GM19452 (cell line): Measurements from ENCODE around the gene MOB3B.
A peak's percentile ranks its signal among the peaks of the same experiment; 100 is the strongest.

Experiments
- ATAC-seq: cut with Tn5 transposase; IDR thresholded peaks from one replicate; pipeline ENCODE4 v1.9.1; 2021; ENCODE audit not compliant: unreplicated experiment

Gene MOB3B

GRCh38 chr9:27529316-27530278 lies at the start of gene MOB3B:
Gene MOB3B (minus strand): TSS chr9:27529814. CDS start chr9:27455550, 74,264 bp downstream.
- ATAC-seq: peak; percentile 74

DNA sequence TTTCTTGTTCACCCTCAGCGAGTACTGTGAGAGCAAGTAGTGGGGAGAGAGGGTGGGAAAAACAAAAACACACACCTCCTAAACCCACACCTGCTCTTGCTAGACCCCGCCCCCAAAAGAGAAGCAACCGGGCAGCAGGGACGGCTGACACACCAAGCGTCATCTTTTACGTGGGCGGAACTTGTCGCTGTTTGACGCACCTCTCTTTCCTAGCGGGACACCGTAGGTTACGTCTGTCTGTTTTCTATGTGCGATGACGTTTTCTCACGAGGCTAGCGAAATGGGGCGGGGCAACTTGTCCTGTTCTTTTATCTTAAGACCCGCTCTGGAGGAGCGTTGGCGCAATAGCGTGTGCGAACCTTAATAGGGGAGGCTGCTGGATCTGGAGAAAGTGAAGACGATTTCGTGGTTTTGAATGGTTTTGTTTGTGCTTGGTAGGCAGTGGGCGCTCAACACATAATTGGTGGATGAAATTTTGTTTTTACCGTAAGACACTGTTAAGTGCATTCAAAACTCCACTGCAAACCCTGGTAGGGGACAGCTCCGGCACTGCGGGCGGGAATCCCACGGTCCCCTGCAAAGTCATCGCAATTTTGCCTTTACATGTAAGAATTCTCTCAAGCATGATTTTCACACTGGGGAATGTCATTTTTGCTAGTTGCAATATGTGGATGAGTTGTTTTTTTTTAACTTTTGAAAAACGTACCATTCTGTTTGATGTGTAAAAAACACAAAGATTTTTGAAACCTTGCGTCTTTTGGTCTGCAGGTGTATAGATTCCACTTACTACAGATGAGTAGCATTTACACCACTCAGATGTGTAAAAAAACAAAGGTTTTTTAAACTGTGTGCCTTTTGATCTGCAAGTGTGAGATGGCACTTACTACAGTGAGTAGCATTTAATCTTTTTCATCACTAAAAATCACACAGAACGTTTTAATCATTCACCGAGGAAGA lies 44.3 kb upstream of the MOB3B start:
- peak; percentile 86 for ATAC-seq

DNA sequence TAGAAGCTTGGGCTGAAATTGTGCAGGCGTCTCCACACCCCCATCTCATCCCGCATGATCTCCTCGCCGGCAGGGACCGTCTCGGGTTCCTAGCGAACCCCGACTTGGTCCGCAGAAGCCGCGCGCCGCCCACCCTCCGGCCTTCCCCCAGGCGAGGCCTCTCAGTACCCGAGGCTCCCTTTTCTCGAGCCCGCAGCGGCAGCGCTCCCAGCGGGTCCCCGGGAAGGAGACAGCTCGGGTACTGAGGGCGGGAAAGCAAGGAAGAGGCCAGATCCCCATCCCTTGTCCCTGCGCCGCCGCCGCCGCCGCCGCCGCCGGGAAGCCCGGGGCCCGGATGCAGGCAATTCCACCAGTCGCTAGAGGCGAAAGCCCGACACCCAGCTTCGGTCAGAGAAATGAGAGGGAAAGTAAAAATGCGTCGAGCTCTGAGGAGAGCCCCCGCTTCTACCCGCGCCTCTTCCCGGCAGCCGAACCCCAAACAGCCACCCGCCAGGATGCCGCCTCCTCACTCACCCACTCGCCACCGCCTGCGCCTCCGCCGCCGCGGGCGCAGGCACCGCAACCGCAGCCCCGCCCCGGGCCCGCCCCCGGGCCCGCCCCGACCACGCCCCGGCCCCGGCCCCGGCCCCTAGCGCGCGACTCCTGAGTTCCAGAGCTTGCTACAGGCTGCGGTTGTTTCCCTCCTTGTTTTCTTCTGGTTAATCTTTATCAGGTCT lies 43.5 kb upstream of the MOB3B start, which contains the start of gene C9orf72:
Gene C9orf72, minus strand, starts transcription at position 564 of the 716 bp plus-strand sequence. CDS start 6,361 bp downstream, outside the sequence.
- peak; percentile 65 for ATAC-seq

- ATAC-seq: peak; percentile 32
Observed at GRCh38 chr9:27572566-27572917, 42.9 kb upstream of the MOB3B start.

- no peak for ATAC-seq
Observed at GRCh38 chr9:27572061-27572460, 42.4 kb upstream of the MOB3B start.

- ATAC-seq: no peak
Observed at GRCh38 chr9:27571011-27571410, 41.4 kb upstream of the MOB3B start.

- no peak for ATAC-seq
Observed at GRCh38 chr9:27569406-27569805, 39.8 kb upstream of the MOB3B start.

DNA sequence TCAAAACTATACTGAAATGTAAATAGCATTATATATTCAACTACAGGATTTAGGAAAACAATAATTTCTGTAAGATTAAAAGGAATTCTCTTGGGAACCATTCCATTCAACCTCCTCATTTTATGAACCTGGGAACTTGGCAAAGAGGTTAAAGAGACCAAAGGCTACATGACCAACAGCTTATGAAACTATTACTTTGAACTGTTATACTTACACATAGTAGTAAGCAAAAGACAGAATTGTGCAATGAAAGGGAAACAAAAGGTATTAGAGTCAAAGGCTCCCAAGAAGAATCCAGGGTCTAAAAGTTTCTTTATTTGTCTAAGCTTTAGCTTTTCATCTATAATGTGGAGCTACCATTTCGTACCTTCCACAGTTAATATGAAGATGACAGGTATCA lies 36.5 kb upstream of the MOB3B start:
- no peak for ATAC-seq

- no peak for ATAC-seq
Observed at GRCh38 chr9:27565696-27566095, 36.1 kb upstream of the MOB3B start.

- no peak for ATAC-seq
Observed at GRCh38 chr9:27564670-27565069, 35.1 kb upstream of the MOB3B start.

DNA sequence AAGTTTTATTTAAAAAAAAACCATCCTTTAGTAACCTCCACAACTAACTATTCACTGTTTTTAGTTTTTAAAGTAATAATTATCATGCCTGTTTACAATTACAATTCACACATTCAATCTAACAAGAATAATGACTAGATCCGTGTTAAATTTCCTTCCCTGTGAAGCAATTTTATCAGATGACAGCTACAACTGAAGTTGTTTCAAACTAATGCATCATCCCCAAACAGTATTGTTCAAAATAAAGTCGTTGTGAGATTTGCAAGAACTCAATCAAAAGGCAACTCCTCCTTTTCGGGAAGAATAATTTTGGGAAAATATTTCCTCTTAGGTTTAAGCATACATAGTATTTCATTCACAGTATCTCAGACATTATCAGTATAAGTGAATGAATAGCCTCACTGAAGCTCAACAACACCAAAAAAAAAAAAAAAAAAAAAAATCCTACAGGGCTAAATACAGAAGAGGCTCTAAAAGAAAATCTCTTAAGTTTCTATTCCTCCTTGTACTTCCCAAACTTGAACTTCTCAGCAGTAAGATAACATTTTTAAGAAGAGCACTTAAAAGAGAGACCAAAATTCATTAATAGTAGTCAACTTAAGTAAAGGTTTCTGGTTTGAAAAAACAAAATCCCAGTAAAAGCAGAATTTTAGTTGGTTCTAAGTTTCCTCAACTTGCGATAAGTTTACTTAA lies 34.3 kb upstream of the MOB3B start:
- ATAC-seq: no peak

- ATAC-seq: no peak
Observed at GRCh38 chr9:27561685-27562084, 32.1 kb upstream of the MOB3B start.

- no peak for ATAC-seq
Observed at GRCh38 chr9:27560457-27560856, 30.8 kb upstream of the MOB3B start.

GRCh38 chr9:27558307-27558706 lies 28.7 kb upstream of the MOB3B start:
- no peak for ATAC-seq

DNA sequence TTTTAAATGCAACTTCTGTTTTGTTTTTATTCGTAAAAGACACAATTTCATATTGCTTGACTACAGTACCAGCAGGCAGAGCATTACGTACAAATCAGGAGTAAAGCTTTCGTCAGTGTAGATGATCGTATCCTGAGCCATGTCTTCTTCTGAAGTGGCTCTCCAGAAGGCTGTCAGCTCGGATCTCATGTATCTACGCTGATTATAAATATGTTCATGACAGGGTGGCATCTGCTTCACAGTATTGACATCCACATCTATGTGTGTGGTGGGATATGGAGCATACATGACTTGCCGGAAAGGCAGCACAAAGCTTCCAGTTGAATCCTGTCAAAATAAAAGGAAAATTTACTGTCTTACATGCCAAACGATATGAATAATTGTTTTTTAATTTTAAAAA lies 26.9 kb upstream of the MOB3B start:
- ATAC-seq: no peak

DNA sequence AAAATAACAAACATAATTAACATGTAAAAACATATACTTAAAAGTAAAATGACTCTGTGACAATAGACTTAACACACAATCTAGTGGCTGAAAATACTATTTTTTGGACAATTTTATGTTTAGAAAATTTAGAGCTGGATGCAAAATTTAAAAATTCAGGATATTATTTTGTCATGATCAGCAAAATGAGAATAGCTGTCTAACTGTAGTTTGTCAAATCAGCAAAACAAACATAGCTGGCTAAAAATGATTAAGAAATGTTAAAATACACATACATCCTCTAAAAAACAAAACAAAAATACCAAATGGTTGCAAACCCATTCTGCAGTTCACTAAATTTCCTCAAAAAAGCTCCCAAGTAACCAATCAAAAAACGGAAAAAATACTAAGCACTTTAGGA lies 25.1 kb upstream of the MOB3B start:
- ATAC-seq: no peak

DNA sequence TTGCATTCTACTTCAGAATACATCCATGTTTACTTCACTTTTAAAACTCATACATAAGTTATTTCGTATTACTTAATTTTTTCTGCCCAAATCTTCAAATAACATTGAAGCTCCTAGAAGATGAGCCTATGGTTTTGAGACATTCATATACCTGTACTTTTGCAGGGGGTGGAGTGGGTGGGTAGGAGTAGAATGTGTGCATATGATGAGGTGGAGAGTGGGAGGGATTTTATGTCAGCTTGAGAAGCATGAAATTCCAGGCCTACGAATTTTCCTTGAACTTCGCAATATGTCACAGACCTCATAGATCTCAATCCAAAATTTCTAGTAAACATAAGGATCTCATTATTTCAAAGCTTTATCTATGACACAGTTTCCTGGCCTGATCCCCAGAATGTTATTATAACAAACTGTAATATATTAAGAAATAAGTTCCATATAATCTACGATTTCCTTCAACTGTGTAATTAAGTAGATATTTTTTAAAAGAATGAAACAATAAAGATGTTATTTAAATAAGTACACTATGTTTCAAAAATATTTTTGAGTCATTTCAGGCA lies 19.7 kb upstream of the MOB3B start:
- no peak for ATAC-seq

DNA sequence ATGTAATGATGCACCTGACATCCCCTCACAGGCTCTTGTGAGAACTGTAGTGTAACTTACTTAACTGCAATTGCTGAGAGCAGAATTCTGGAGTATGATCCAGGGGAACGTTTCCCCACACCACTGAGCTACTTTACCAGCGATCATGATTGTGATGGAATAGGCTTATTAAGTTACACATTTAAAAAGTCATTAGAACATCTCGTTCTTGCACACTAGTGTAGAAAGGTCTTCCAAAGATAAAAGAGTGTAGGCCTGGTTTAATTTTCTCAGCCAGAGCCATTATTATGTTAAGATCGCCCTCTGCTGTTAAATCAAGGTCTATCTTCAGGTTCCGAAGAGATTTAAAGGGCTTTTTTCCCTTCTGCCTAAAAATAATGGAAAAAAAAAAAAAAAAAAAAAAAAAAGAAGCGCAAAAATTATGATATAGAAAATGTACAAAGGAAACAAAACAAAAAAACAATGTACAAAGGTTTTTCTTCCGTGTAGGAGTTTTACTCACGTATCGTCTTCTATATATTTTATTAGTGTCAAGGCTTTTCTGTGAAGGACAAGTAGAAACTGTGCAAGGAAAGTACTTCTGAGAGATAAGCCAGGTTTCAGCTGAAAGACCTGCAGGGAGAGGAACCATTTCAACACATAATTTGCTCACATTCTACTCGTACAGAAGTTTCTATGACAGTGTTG lies 18.6 kb upstream of the MOB3B start:
- no peak for ATAC-seq

DNA sequence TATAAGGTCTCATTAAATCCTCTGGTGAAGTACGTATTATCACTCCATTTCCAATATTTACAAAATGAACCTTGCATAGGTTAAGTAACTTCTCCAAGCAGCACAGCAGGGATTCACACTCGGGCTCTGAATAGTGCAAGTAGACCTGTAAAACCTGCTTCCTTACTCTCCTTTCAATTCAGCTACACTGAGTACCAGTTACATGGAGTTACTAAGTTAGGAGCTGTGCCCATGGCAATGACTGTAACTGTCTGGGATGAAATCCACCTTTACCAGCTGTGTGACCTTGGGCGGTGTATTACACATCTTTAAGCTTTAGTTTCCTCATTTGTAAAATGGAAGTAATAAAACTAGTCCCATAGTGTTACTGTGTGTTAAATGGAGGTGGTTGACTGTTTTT lies 15.9 kb upstream of the MOB3B start:
- ATAC-seq: no peak
